Cardiac muscle cell (in vitro differentiated cells and primary cell): ENCODE results near the gene MYO1H. TPM values are rescaled to one million over a fixed set of nuclear protein-coding genes. Genes with fewer than 3 reads are reported as not detected.
"Not testable (repeated sequence)": the region's sequence is repeated elsewhere in the genome, so short reads cannot be mapped to it uniquely, and the experiment has no call there.

ENCODE experiments used
- DNase-seq, 2 donors: peaks; one replicate each; pipeline versions ENCODE4 v3.0.0 to v3.0.0-alpha.2; 2010 to 2017; ENCODE audit warnings: low read depth in 1 of 2, low spot score in 1 of 2
- H3K27ac ChIP-seq: fragments of 200-600 bp; sonication (generic); 2 replicates; pipeline ENCODE4 v1.5.1; 2016
- H3K27me3 ChIP-seq: fragments of 200-600 bp; sonication (generic); 2 replicates; pipeline ENCODE4 v1.6.0; 2016; ENCODE audit warnings: control low read depth
- H3K36me3 ChIP-seq: fragments of 200-600 bp; sonication (generic); 2 replicates; pipeline ENCODE4 v1.5.1; 2016; ENCODE audit warnings: control low read depth
- H3K4me1 ChIP-seq: fragments of 200-600 bp; sonication (generic); 2 replicates; pipeline ENCODE4 v1.8.1; 2017; ENCODE audit warnings: low read depth, mild to moderate bottlenecking, mixed run types
- H3K4me3 ChIP-seq: fragments of 200-600 bp; sonication (generic); 2 replicates; pipeline ENCODE4 v1.5.1; 2016; ENCODE audit warnings: mild to moderate bottlenecking
- H3K9me3 ChIP-seq: fragments of 200-600 bp; sonication (generic); 2 replicates; pipeline ENCODE4 v1.5.1; 2017; ENCODE audit warnings: low read depth, mild to moderate bottlenecking, control low read depth
- polyA plus RNA-seq: library from polyadenylated mRNA; unstranded; fragments of >200 nt; fragmentation: Nextera tagmentation; extraction: Ambion mirVana; gene quantifications from 2 replicates; pipeline ENCODE4 v1.2.1, GENCODE V29; 2016
- total RNA-seq: library from RNA; depleted of rRNA; stranded (reverse); fragments of >200 nt; gene quantifications from 2 replicates; pipeline ENCODE4 v1.2.3, GENCODE V29; 2016
- TF ChIP-seq, protein P1 (sequence below): IDR thresholded peaks from 2 replicates; pipeline ENCODE4 v1.5.1; 2012; ENCODE audit warnings: low read depth, mild to moderate bottlenecking, low read length

Gene MYO1H
- total and polyA plus RNA-seq, 2 experiments from 2014 or later = not detected

DNA sequence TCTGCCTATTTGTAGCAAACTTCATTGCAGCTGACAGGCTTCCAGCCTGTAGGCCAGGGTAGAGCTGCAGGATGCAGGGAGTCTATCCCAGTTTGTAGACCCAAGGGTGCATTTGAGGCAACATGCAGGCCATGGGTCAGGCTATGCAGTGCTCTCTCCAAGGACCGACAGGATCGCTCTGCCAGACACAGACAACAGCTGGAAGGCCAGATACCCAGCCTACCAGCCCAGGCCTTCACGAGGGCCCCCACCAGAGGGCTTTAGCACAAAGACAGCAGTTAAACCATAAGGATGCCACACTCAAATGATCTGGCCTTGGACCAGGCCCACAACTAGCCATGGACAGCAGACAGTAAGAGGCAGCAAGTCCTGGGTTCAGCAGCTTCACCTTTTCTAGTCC, 119.1 kb downstream of the MYO1H start:
- peak overlapping the region; percentile 100 for H3K27ac ChIP-seq
- H3K27me3 ChIP-seq = no peaks in the 10 kb centered on the region
- DNase-seq = no peak
- H3K36me3 ChIP-seq = peaks cover 10% of the 10 kb centered on the region
- peaks cover 64% of the 10 kb centered on the region for H3K4me1 ChIP-seq
- no peaks in the 10 kb centered on the region for H3K9me3 ChIP-seq
- TF ChIP-seq, protein P1, sequence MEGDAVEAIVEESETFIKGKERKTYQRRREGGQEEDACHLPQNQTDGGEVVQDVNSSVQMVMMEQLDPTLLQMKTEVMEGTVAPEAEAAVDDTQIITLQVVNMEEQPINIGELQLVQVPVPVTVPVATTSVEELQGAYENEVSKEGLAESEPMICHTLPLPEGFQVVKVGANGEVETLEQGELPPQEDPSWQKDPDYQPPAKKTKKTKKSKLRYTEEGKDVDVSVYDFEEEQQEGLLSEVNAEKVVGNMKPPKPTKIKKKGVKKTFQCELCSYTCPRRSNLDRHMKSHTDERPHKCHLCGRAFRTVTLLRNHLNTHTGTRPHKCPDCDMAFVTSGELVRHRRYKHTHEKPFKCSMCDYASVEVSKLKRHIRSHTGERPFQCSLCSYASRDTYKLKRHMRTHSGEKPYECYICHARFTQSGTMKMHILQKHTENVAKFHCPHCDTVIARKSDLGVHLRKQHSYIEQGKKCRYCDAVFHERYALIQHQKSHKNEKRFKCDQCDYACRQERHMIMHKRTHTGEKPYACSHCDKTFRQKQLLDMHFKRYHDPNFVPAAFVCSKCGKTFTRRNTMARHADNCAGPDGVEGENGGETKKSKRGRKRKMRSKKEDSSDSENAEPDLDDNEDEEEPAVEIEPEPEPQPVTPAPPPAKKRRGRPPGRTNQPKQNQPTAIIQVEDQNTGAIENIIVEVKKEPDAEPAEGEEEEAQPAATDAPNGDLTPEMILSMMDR = no peak
- no peak overlapping the region for H3K4me3 ChIP-seq

DNA sequence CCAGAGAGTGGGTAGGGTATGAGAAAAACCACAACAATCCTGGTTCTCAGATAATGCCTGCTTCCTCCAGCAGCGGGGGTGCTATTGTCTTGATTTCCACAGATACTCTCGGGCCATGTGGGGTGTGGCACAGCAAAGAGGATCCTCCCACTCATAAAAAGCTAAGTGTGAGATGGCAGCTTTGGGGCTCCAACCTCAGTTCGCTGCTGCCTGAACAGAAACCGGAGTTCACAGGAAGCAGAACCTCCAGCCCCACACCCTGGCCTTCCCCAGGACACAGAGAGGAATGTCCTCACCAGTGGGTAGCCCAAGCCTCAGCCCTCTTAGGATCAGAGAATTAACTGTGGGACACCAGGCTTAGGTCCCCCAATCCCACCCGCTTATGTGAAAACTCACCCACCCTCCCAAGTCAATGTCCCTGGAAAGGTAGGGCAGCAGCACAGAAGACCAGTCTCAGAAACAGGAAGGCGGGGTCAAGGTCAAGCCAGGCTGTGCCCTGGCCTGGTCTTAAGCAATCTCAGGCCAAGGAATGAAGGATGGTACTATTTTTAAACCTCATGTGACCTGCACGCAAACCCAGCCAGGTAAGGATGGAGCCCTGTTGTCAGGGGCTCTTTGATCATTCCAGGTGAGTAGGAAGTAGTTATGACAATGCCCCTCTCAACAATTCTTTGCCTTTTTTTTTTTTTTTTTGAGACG, 120.4 kb downstream of the MYO1H start:
- Histone ChIP-seq H3K4me3 (no peak overlapping the region), H3K36me3 (peaks cover 6% of the 10 kb centered on the region), H3K27me3 (no peaks in the 10 kb centered on the region), H3K27ac (peak overlapping the region; percentile 100), H3K9me3 (no peaks in the 10 kb centered on the region), H3K4me1 (peaks cover 52% of the 10 kb centered on the region)
- DNase-seq = peak in 1 of 2 donors; percentile 36
- TF ChIP-seq, protein P1 = no peak

DNA sequence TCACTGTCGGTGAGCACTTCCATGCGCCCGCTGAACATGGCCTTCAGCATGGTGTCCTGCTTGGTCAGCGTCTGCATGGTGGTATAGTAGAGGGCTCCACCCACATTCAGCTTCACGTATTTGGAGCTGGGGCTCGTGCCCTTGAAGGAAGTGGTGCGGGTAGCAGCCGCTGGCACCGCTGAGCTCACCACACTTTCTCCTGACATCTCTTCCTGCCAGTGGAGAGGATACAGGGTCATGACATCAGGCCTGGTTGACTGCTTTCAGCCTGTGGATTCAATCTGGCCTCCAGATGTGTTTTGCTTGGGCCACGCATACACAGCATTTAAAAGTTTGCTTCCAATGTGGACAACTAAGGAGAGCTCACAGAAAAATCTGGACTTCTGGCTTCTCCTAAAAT, 121.8 kb downstream of the MYO1H start:
- H3K36me3 ChIP-seq = peaks cover 6% of the 10 kb centered on the region
- TF ChIP-seq, protein P1 = no peak

DNA sequence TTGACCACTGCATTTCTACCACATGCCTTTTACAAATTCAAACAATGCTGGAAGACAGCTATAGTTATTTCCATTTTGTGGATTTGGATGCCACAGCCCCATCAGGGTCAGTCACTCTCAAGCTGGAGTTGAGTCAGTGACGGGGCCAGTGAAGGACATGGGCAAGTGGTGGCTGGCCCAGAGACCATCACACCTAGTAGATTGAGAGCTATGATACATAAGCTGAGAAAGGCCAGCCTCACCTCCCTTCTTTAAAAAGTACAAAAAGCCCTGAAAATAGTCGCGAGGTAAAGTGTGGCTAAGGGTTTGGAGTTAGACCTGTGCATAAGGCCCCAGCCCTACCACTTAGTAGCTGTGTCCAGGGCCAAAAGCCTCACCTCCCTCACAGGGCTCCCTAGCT, 125.3 kb downstream of the MYO1H start:
- Histone ChIP-seq H3K9me3 (no peaks in the 10 kb centered on the region), H3K27me3 (no peaks in the 10 kb centered on the region), H3K36me3 (peaks cover 6% of the 10 kb centered on the region), H3K27ac (peak overlapping the region; percentile 62), H3K4me3 (no peak overlapping the region), H3K4me1 (peaks cover 18% of the 10 kb centered on the region)
- DNase-seq = no peak
- TF ChIP-seq, protein P1 = no peak

More for the DNA sequence above, 121.8 kb downstream of the MYO1H start:
- Histone ChIP-seq H3K9me3 (no peaks in the 10 kb centered on the region), H3K27ac (peak overlapping the region; percentile 100), H3K4me3 (no peak overlapping the region), H3K27me3 (no peaks in the 10 kb centered on the region), H3K4me1 (peaks cover 43% of the 10 kb centered on the region)
- no peak for DNase-seq

DNA sequence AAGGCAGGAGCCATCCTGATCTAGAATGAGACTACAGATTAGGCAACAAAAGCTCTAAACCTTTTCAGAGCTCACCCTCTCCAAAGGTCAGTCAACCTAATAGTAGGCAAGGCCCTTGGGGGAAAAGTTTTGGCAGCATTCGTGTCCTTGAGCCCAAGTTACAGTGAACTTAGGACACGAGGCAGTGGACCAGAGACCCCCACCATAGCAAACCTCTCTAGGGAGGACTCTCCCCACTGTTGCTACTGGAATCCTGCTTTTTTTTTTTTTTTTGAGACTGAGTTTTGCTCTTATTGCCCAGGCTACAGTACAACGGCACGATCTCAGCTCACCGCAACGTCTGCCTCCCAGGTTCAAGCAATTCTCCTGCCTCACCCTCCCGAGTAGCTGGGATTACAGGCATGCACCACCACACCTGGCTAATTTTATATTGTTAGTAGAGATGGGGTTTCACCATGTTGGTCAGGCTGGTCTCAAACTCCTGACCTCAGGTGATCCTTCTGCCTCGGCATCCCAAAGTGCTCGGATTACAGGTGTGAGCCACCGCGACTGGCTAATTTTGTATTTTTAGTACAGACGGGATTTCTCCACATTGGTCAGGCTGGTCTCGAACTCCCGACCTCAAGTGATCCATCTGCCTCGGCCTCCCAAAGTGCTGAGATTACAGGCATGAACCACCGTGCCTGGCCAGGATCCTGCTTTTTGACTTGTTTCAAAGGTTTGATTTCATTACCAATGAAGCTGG, 126.0 kb downstream of the MYO1H start:
- H3K9me3 ChIP-seq, H3K36me3 ChIP-seq, H3K27me3 ChIP-seq, DNase-seq, H3K4me3 ChIP-seq: not testable (repeated sequence)
- Histone ChIP-seq H3K4me1 (peaks cover 20% of the 10 kb centered on the region), H3K27ac (peak overlapping the region; percentile 62)

DNA sequence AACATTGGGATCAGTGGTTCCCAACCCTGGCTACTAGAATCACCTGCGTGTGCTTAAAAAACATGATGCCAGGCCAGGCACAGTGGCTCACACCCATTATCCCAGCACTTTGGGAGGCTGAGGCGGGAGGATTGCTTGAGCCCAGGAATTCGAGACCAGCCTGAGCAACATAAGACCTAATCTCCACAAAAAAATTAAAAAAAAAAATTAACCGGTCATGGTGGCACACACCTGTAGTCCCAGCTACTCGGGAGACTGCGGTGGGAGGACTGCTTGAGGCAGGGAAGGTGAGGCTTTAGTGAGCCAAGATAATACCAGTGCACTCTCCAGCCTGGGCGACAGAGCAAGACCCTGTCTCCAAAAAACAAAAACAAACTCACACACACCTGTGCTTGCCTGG, 127.4 kb downstream of the MYO1H start:
- Histone ChIP-seq H3K9me3 (no peaks in the 10 kb centered on the region), H3K4me1 (peaks cover 20% of the 10 kb centered on the region), H3K36me3 (no peaks in the 10 kb centered on the region), H3K4me3 (no peak overlapping the region), H3K27me3 (no peaks in the 10 kb centered on the region), H3K27ac (no peak overlapping the region)
- TF ChIP-seq, protein P1 = no peak
- no peak for DNase-seq
